Putamen (tissue), 1 donor: ENCODE results near the gene ZNF683.

Experiments used
- DNase-seq: peaks from one replicate; pipeline ENCODE4 v3.0.0-alpha.2; 2016; ENCODE audit warnings: low spot score

Gene ZNF683

DNA sequence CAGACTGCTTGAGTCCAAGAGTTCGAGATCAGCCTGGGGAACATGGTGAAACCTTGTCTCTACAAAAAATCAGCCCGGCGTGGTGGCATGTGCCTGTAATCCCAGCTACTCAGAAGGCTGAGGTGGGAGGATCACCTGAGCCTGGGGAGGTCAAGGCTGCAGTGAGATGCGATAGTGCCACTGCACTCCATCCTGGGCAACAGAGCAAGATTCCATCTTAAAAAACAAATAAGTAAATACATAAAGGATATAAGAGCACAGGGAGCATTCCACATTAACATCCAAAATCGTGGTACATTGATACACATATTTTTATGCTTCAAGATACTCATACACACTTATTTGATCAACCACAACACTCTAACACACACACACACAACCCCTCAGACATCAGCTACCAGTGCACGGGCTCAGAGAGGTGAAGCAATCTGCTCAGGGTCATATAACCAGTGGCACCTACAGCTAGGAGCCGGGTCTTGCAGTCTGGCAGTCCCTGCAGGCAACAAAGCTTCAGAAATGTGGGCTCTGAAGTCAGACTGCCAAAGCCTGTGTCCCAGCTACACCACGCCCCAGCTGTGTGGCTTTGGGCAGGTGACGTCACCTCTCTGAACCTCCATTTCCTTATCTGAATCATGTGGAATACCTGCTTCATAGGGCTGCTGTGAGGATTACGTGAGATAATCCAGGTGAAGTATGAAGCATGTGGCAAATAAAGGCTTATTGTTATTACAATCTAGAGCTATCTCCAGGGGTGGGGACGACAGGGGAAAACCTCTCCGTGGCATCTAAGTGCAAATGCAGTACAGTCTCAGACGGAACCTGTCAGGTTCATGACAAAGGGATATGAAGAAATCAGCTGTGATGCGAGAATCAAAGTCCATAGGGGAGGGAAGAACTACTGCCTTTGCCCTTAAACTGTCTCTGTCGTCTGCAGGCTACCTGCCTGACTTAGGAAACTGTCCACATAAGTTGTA, 13.9 kb downstream of the ZNF683 start:
- DNase-seq: no peak

DNA sequence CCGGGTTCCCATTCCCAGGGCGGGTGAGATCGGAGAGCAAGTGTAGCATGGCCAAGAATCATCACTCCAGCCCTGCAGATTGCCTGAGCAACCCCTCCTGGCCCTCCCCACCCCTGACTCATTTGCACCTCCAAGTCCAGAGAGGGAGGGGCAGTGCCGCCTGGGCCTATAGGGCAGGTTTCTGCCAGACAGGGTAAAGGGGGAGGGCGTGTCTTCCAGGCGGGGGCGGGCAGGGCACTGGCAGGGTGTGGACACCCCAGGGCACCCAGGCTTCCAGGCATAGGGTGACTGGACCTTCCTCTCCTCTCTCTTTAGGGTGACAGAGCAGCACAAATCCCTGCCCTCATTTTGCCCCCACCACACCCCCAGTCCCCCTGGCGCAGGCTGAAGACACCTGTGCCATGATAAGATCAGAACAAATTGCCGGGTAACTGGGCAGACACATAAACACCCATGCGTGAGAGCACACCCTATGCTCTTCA, 15.4 kb downstream of the ZNF683 start:
- no peak for DNase-seq

DNA sequence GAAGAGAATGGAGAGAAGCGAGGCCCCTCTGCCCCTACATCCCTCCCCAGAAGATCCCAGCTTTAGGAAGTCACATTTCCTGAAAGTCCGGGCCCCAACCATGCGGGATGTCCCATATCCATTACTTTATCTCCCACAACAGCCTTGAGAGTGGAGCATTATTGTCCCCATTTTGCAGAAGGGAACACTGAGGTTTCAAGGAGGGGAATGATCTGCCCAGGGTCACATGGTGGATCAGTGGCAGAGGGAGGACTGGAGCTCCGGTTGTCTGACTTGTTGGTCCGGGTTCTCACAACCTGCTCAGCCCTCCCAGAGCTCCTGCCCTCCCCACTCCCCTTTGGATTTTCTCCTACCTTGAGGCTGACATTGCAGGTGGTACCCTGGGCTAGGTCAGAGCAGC, 16.4 kb downstream of the ZNF683 start:
- no peak for DNase-seq

DNA sequence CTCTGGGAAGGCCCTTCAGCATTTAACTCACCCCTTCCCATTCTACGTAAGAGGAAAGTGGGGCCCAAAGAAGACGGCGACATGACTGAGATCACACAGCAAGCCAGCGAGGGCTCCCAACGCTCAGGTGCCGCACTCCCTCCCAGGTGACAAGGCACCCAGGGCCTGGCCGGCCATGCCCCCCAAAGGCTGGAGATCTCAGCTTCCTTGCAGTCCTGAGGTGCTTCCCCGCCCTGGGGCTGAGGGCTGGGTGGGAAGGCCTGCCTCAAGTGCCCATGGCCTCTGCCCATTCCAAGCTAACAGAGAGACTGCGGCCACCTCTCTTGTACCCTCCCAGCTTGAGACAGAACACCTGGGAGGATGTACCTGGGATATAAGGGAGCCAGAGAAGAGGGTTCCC, 17.6 kb downstream of the ZNF683 start:
- DNase-seq: no peak

DNA sequence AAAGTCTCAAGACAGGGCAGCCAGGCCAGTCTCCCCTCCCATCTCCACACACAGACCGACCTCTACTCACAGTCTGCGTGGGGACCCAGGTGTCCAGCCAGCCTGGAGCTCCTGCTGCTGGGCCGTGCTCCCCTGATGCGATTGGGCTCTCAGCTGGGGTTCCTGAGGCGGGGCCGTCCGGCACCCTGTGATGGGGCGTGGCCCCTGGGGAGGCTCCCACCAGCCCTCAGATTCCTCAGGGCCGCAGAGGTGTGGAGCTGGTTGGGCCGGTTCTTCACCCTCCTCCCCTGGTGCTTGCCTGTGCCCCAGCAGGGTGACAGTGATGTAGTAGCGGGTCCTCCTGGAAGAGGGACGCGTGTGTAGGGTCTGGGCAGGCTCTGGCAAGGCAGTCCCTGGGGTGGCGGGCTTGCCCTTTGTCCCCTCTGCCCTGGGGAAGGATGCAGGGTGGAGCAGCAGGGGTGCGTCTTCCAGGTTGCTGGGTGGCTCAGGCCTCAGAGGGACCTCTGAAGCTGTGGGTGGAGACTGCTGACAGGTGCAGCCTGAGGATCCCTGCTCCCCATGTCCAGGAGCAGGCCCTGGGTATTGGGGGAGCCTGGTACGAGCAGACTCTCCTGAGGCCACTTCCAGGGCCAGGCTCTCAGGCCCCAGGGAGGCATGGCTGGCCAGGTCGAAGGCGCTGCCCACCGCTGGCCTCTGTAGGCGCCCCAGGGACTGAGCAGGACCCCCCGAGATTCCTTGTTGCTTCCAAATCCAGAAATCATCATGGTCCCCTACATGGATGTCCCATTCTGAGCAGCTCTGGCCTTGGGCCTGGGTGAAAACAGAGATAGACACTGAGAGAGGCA, 18.4 kb downstream of the ZNF683 start, which contains the start of gene CRYBG2:
Gene CRYBG2 (minus strand): TSS at position 155 of the 845 bp plus-strand sequence. CDS start 7,473 bp downstream, outside the sequence.
- no peak for DNase-seq

DNA sequence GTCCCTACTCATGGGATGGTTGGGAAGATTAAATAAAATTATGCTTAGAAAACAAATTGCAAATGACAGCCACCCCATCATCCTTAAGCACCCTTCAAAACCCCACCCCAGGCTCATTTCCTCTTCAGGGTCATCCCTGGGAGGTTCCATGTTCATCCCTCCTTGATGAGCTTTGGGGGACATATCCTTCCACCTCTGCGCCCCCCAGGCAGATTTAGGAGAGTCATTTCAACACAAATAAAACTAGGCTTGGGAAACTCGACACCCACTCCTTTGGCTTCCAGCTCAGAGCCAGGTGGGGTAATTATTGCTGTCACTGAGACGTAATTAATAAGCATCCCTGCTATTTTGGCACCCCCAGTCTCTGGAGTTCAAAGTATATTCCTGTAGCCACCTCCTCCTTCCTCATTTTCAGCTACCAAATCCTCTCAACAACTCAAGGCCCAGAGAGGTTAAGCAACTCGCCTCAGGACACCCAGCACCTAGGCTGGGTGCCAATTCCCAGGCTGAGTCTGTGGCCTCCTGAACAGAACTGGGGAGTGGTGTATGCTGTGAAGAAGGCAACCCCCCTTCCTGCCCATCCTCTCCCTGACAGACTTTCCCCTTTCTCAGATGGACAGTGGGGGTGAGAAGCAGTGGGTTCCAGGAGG, 19.2 kb downstream of the ZNF683 start:
- no peak for DNase-seq

DNA sequence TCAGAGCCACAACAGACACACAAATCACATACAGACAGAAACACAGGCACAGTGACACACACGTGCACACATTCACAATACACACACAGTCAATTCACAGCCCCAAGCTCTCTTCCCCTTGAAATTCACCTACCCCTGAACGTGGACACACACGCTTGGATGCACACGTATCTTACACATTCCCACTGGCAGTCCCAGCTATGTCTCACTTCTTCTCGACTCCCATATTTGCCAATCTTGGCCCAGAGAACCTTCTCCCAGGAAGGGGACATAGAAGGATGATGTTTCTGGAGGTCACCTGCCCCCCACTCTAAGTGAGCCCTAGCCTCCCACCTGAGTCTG, 20.2 kb downstream of the ZNF683 start:
- DNase-seq: no peak

DNA sequence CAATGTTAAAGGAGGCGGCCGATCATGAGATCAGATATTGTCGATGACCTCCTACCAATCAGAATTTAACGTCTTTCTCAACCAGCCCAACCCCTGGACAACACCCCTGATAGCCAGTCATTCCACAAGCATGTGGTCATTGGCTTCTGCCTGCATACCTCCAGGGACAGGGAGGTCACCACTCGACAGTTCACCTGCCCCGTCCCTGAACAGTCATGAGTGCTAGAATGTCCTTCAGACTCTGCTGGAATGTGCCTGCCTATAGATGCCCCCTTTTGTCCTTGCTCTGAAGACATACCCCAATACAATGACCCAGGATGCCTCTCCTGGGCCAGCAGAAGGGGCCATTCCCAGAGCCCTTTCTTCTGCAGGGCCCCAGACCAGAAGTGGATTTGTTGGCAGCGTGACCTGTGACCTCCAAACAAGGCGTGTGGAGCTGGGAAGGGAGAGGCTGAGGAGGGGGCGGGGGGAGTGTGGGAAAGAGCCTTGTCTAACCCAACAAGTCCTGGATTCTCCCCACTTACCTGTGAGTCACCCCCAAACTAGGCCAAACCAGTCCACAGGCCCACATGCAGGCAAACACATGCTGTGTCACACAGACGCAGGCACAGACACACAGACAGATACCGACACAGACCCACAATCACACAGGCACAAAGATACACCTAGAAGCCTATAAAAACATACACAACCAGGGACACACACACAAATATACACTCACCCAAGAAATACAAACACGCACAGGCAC, 20.8 kb downstream of the ZNF683 start:
- no peak for DNase-seq

DNA sequence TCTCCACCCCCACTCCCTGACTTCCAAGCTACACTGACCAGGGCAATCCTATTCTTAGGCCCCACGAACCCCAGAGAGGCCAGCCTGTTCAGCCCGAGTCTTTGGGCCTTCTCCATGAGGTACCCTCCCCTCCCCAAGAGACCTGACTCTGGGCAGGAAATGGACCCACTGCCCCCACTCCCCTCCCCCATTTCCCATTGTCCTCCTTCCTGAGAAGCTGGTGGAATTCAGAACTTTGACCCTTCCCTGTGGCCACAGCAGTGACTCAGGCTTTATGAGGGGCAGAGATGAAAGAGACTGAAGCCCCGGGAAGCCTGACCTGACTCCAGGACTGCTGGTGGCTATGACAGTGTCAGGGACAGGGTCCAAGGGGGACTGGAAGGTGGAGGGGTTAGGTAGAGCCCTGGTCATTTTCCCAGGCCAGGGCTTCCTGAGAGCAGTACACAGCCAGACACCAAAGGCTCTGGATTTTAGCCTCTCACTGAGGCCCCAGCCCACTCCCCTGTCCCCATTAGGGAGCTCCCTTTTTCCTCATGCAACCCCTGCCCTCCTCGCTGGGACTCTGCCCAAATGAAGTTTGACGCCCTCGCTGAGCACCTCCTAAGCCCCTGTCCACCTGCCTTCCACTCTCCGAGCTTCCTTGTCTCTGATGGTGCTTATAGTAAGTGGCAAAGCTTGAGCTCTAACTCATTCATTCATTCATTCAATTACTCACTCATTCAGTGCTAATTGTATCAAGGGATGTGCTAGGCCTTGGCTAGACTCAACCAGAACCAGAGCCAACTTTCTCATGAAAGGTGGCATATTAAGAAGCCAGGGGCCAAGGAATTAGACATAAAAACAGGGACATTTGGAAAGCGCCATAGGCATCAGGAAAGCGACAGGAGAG, 21.6 kb downstream of the ZNF683 start:
- DNase-seq: no peak

DNA sequence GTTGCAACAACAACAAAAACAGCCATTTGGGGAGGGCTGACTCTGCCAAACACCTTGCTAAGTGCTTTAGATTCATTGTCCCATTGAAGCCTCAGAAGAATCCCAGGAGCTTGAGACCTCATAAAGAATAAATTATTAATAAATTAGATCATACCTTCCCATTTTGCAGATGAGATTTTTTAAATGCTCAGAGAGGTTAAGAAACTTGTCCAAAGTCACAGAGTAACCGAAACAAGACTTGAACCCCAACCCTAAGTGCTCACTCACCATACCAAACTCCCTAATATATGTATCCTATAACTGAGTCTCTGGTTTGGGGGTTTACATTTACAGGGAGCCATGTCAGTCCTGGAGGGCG, 22.2 kb downstream of the ZNF683 start:
- DNase-seq: no peak

DNA sequence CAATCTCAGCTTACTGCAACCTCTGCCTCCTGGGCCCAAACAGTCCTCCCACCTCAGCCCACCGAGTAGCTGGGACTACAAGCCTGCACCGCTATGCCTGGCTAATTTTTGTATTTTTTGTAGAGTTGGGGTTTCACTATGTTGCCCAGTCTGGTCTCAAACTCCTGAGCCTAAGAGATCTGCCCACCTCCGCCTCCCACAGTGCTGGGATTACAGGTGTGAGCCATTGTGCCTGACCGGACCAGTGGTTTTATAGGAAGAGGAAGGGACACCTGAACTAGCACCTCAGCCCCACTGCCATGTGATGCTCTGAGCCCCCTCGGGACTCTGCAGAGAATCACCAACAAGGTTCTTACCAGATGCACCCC, 22.7 kb downstream of the ZNF683 start:
- no peak for DNase-seq

DNA sequence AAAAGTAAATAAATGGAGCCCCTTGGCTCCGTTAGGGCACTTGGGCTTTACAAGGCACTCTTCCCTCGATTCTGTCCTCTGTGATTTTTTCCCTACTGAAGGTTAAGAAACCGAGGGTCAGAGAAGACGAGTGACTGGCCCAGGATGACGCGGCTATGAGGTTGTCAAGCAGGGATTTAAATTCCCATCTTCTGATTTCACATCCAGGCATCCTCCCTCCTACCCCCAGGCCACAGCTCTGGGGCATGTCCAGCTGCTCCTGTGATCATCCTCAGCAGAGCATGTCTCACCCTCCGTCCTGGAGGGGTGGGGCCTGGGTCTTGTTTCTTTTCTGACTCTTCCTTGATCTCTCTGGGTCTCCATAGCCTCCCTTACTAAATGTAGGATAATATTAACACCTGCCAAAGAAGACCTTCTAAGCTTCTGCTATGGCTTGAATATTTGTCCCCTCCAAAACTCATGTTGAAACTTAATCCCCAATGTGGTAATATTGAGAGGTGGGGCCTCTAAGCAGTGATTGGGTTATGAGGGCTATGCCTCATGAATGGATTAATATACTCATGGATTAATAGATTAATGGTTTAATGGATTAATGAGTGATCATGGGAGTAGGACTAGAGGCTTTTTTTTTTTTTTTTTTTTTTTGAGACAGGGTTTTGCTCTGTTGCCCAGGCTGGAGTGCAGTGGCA, 23.2 kb downstream of the ZNF683 start:
- no peak for DNase-seq

DNA sequence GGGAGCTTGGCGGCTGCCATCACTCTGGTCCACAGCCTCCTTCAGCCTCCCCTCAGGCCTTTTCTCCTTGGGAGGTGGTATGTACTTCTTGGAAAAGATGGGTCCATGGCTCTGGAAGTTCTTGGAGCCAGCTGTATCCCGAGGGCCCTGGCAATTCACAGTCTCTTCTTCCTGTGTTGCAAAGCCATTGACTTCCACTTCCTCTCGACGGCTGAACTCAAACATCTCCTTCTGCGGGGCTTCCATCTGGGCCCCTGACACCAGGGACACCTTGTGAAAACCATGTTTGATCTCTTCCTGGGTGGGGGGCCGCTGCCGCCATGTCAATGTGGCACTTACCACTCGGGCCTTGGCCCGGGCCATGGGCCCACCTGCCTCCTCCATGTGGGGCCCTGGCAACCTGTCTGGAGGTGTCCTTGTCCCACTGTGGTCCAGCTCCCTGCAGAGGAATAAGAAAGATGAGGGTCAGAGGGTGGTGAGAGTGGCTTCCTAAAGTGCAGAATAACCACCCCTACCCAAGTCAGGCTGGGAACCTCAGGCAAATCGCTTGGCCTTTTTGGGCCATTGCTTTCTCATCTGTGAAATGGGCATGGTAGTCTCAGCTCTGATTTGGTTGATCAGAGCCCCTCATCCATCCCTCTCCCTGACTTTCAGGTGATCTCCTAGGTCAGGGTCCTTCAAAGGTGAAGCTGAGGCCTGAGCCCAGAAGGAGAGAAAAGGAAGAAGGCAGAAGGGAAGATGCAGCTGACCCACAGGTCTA, 26.1 kb downstream of the ZNF683 start:
- DNase-seq: no peak

DNA sequence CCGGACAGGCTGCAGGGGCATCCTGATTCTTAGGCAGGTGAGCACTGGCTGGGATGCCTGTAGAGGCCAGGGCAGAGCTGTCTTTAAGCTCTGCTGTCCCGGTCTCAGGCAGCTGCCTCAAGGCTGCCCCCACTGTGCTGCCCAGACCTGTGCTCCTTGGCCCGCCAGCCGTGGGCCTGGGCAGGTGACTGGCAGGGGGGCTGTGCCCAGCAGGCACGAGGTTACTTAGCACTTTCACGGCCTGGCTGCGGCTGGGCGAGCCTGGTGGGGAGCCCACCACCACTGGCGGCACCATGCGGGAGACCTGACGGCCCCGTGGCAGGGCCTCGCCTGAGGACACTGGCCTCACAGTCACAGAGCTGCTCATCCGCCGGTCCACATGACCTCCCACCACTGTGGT, 26.8 kb downstream of the ZNF683 start:
- no peak for DNase-seq

DNA sequence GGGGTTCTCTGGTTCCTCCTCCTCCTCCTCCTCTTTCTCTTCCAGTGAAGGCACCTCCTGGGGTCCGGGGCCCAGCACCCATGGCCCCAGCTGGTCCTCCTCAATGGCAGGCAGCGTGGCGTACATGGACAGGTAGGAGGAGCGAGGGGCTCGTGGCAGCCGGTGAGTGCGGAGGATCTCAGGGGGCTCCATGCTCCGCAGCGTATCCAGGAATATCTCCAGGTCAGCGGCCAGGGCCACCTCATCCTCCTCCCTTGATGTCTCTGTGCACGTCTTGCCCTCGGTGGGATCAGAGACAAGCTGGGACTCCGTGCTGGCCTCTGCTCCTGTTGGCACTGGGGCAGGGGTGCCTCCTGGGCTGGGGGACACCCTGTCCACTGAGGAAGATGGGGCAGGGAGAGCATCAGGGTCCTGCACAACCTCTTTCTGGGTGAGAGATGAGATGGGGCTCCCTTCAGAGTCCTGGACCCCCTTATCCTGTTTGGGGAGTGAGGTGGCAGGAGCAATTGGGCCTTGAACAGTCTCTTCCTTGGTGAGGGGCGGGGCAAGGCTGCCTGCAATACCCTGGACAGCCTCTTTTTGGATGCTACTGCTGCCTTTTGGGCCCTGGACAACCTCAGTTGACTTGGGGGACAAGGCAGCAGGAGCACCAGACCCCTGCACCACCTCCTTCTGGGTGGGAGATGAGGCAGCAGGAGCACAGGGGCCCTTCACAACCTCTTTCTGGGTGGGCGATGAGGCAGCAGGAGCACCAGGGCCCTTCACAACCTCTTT, 28.2 kb downstream of the ZNF683 start:
- no peak for DNase-seq

DNA sequence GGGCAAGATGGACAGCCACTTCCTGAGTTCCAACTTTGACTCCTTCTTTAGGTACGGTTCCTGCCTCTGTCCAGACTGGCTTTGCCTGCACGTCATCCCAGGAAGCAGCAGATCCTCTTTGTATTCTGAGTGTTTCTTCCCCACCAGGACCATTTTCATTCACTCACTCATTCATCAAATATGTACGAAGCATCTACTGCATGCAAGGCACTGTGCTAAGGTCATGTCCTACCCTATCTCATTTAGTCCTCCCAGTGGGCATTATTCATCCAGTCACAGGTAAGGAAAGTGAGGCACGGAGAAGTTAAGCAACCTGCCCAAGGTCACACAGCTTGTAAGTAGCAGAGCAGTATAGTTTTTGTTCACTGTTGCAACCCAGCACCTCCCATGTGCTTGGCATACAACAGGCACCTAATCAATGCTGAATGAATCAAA, 32.5 kb downstream of the ZNF683 start:
- DNase-seq: no peak

DNA sequence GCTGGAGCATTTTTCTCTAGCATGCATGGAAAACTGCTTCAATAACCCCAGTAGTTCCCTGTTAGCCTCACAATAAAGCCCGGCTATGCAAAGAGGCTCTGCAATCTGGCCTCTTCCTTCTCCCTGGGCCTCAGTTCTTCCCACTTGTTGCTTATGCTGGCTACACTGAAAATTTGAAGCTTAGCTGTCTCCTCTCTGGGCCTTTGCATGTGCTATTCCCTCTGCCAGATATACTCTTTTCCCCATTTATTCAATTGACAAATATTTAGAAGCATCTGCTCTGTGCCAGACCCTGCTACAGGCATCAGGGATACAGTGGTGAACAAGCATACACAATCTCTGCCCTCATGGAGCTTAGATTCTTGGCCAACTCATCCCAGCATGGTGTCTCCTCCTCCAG, 33.9 kb downstream of the ZNF683 start:
- DNase-seq: no peak

DNA sequence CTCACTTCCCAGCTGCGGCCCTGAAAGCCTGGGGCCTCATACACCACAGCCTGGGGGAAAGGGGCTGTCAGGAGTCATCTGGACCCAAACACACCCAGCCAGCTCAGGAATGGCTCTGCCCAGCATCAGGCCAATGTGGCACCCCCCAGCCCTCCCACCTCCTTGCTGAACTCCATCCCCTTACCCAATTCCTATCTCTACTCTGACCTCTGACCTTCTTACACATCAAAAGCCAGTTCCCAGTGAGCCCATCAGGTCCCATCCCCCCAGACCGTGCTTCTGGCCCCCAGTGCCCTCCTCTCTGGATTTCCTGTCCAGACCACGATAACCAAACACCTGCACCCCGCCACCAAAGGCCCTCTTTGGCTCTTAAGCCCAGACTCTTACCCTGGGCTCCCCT, 34.9 kb downstream of the ZNF683 start:
- no peak for DNase-seq

DNA sequence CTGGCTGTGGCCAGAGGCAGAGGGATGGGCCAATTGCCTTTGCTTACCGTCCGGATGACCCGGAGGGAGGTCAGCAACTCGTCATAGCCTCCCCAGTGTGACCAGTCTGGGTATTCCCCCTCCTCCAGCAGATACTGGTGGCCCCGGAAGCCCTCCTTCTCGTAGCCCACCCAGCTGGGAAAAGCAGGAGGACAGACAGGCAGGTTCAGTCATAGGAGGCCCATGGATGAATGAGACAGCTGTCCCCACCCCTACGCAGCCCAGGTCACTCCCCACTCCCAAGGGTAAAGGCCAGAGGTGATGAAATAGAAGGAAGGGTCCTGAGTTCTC, 35.4 kb downstream of the ZNF683 start:
- no peak for DNase-seq
